ENCODE results near the gene SGK1. TPM values are rescaled to one million over a fixed set of nuclear protein-coding genes. Genes with fewer than 3 reads are reported as not detected.
"Not testable (repeated sequence)": the region's sequence is repeated elsewhere in the genome, so short reads cannot be mapped to it uniquely, and the experiment has no call there.

The SGK1 gene
- total RNA-seq, 4 donors from 2014 or later, result 15.1 to 38.2 (median 25.5) TPM

GRCh38 chr6:134323698-134324097, 5.8 kb upstream of the SGK1 start:
- H3K27ac ChIP-seq, result no peak overlapping the region
- peaks cover 8% of the 10 kb centered on the region for H3K27me3 ChIP-seq
- TF ChIP-seq EP300 (IDR thresholded peaks at IDR 0.05) (no peak), POLR2A (IDR thresholded peaks at IDR 0.05) (no peak), POLR2AphosphoS5 (IDR thresholded peaks at IDR 0.05) (no peak), CTCF (IDR thresholded peaks at IDR 0.05) (no peak)
- no peak for ATAC-seq
- no peak overlapping the region for H3K4me3 ChIP-seq
- 89 to 94% methylated on average over 2 of the region's 2 CpGs for WGBS, 2 donors (ENCODE audit: low coverage in 1 of 2)
- no peaks in the 10 kb centered on the region for H3K4me1 ChIP-seq
- peaks cover 0 to 9% (median 0%) of the 10 kb centered on the region in 3 donors for H3K9me3 ChIP-seq
- no peaks in the 10 kb centered on the region for H3K36me3 ChIP-seq

- Histone ChIP-seq H3K27ac (no peak overlapping the region), H3K36me3 (no peaks in the 10 kb centered on the region), H3K4me3 (no peak overlapping the region), H3K4me1 (peaks cover 0 to 2% (median 0%) of the 10 kb centered on the region in 3 donors), H3K27me3 (peaks cover 8% of the 10 kb centered on the region), H3K9me3 (peaks cover 0 to 9% (median 0%) of the 10 kb centered on the region in 3 donors)
- 96 to 100% methylated on average over 1 of the region's 1 CpG for WGBS, 2 donors (ENCODE audit: low coverage in 1 of 2)
- ATAC-seq, result no peak
- TF ChIP-seq POLR2A (IDR thresholded peaks at IDR 0.05) (no peak), EP300 (IDR thresholded peaks at IDR 0.05) (no peak)
These were observed 5.4 kb upstream of the SGK1 start for GRCh38 chr6:134323294-134323693.

GRCh38 chr6:134322216-134322615, 4.3 kb upstream of the SGK1 start:
- no peak for ATAC-seq
- Histone ChIP-seq H3K36me3 (no peaks in the 10 kb centered on the region), H3K4me3 (no peak overlapping the region), H3K9me3 (peaks cover 0 to 9% (median 0%) of the 10 kb centered on the region in 3 donors), H3K27me3 (peaks cover 12% of the 10 kb centered on the region), H3K27ac (no peak overlapping the region), H3K4me1 (peaks cover 0 to 13% (median 0%) of the 10 kb centered on the region in 3 donors)
- no peak for TF ChIP-seq POLR2AphosphoS5 (IDR thresholded peaks at IDR 0.05)
- no peak for TF ChIP-seq EP300 (IDR thresholded peaks at IDR 0.05)
- TF ChIP-seq POLR2A (IDR thresholded peaks at IDR 0.05), result no peak
- TF ChIP-seq CTCF (IDR thresholded peaks at IDR 0.05), result no peak
- 72 to 85% methylated on average over 2 of the region's 2 CpGs for WGBS, 2 donors (ENCODE audit: low coverage in 1 of 2)

- no peak for ATAC-seq
- Histone ChIP-seq H3K4me3 (no peak overlapping the region), H3K36me3 (no peaks in the 10 kb centered on the region), H3K9me3 (peaks cover 0 to 9% (median 0%) of the 10 kb centered on the region in 3 donors), H3K4me1 (peaks cover 0 to 16% (median 0%) of the 10 kb centered on the region in 3 donors), H3K27ac (no peak overlapping the region), H3K27me3 (peaks cover 12% of the 10 kb centered on the region)
- 89 to 100% methylated on average over 2 to 3 of the region's 3 CpGs for WGBS, 2 donors (ENCODE audit: low coverage in 1 of 2)
- no peak for TF ChIP-seq EP300 (IDR thresholded peaks at IDR 0.05)
- no peak for TF ChIP-seq CTCF (IDR thresholded peaks at IDR 0.05)
- no peak for TF ChIP-seq POLR2A (IDR thresholded peaks at IDR 0.05)
These were observed 3.3 kb upstream of the SGK1 start for GRCh38 chr6:134321246-134321645.

GRCh38 chr6:134319686-134320085, 1.8 kb upstream of the SGK1 start:
- Histone ChIP-seq H3K4me1 (peaks cover 0 to 16% (median 0%) of the 10 kb centered on the region in 3 donors), H3K27me3 (peaks cover 12% of the 10 kb centered on the region)
- H3K27ac ChIP-seq, H3K4me3 ChIP-seq, H3K9me3 ChIP-seq, H3K36me3 ChIP-seq, ATAC-seq: not testable (repeated sequence)
- 79 to 92% methylated on average over 2 of the region's 2 CpGs for WGBS, 2 donors (ENCODE audit: low coverage in 1 of 2)

GRCh38 chr6:134318974-134319281, 1.0 kb upstream of the SGK1 start:
- peaks cover 0 to 16% (median 0%) of the 10 kb centered on the region in 3 donors for H3K4me1 ChIP-seq
- no peak for ATAC-seq
- H3K36me3 ChIP-seq, result no peaks in the 10 kb centered on the region

More at GRCh38 chr6:134318974-134319281, 1.0 kb upstream of the SGK1 start:
- H3K27me3 ChIP-seq, result peaks cover 12% of the 10 kb centered on the region
- TF ChIP-seq POLR2AphosphoS5 (IDR thresholded peaks at IDR 0.05) (no peak), EP300 (IDR thresholded peaks at IDR 0.05) (no peak), POLR2A (IDR thresholded peaks at IDR 0.05) (no peak)
- H3K4me3 ChIP-seq, result no peak overlapping the region
- H3K9me3 ChIP-seq, result no peaks in the 10 kb centered on the region
- 100% methylated on average over 1 of the region's 1 CpG for WGBS, 2 donors (ENCODE audit: low coverage in 1 of 2)
- H3K27ac ChIP-seq, result no peak overlapping the region
